ENCODE results near the gene GPD2.

The GPD2 gene

DNA sequence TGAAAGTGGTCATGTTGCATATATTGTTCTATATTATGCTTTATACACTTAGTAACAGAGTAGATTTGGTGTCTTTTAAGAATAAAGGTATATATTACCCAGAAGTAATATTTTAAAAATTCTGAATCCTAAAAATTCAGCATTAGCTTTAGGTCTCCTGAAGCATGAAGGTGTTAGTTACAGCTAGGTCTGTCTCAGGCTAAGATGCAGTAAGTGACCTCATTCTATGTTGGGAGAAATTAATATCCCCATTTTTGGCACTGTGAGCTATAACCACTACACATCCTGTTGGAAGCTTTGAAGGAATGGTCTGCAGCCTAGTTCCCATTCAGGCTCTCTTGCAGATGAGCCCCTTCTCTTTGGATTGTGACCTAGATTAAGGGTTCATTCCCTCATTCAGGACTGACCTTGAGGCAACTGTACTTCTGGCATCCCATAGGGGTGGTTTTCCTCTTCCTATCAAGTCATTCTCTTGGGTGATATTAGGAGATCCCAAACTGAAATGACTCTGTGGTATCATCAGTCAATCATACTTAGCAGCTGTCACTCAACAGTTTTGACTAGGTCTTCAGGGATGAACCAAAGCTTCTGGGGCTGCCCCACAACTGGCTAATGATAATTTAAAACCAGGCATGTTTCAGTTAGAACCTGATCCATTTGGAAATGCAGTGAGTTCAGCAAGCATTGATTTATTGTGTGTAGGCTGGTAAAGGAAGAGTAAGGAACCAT is 117.7 kb downstream of the GPD2 start:
- no peak overlapping the region for H3K4me3 ChIP-seq (ENCODE audit: low read depth, low read length)
- no peak for DNase-seq
- H3K27me3 ChIP-seq (ENCODE audit: insufficient read depth, low read depth, severe bottlenecking) = no peaks in the 10 kb centered on the region
- TF ChIP-seq, protein P1, sequence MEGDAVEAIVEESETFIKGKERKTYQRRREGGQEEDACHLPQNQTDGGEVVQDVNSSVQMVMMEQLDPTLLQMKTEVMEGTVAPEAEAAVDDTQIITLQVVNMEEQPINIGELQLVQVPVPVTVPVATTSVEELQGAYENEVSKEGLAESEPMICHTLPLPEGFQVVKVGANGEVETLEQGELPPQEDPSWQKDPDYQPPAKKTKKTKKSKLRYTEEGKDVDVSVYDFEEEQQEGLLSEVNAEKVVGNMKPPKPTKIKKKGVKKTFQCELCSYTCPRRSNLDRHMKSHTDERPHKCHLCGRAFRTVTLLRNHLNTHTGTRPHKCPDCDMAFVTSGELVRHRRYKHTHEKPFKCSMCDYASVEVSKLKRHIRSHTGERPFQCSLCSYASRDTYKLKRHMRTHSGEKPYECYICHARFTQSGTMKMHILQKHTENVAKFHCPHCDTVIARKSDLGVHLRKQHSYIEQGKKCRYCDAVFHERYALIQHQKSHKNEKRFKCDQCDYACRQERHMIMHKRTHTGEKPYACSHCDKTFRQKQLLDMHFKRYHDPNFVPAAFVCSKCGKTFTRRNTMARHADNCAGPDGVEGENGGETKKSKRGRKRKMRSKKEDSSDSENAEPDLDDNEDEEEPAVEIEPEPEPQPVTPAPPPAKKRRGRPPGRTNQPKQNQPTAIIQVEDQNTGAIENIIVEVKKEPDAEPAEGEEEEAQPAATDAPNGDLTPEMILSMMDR (IDR thresholded peaks at IDR 0.05; ENCODE audit: low read depth, low read length) = no peak
- no peak overlapping the region for H3K27ac ChIP-seq
- no peaks in the 10 kb centered on the region for H3K9me3 ChIP-seq (ENCODE audit: severe bottlenecking)
- peaks cover 7% of the 10 kb centered on the region for H3K36me3 ChIP-seq

DNA sequence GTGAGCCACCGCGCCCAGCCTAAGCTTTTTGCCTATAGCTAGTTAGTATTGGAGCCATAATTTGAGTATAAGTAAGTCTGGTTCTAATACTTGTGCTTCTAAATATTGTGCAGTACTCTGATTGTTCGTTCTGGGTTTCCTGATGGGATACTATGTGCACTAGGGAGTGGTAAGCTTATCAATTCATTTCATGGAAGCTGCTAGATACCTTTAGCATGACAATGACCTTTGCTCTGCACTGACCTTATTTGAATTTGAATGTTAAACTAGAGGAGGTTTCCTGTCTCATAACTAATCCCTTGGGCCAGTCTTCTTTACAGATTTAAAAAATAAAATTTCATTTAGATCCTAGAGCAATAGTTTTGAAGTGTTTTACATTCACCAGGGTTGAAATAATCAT is 125.1 kb downstream of the GPD2 start:
- Histone ChIP-seq H3K4me3 (ENCODE audit: low read depth, low read length) (no peak overlapping the region), H3K9me3 (ENCODE audit: severe bottlenecking) (no peaks in the 10 kb centered on the region), H3K27ac (no peak overlapping the region), H3K27me3 (ENCODE audit: insufficient read depth, low read depth, severe bottlenecking) (no peaks in the 10 kb centered on the region), H3K36me3 (peaks cover 18% of the 10 kb centered on the region)
- DNase-seq = no peak
- TF ChIP-seq, protein P1 (IDR thresholded peaks at IDR 0.05; ENCODE audit: low read depth, low read length) = no peak

DNA sequence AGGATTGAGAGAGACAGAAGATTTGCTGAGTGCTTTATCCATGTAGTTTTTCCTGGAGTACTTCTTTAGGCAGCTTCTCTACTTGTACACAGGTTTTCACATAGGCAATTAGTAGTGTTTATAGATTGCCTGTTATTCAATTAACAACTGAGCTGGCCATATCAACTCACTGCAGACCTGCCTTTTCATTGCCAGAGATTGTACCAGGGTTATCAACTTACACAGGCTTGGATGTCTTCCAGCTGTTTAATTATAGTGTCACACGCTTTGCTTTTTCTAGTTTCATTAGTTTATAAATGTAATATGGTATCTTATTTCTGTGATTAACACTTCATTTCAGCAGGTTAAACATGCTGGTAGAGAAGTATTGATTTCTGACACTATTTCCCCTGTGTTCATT is 125.9 kb downstream of the GPD2 start:
- no peak for DNase-seq
- H3K27me3 ChIP-seq (ENCODE audit: insufficient read depth, low read depth, severe bottlenecking) = no peaks in the 10 kb centered on the region
- no peaks in the 10 kb centered on the region for H3K9me3 ChIP-seq (ENCODE audit: severe bottlenecking)
- TF ChIP-seq, protein P1 (IDR thresholded peaks at IDR 0.05; ENCODE audit: low read depth, low read length) = no peak
- peaks cover 18% of the 10 kb centered on the region for H3K36me3 ChIP-seq
- no peak overlapping the region for H3K4me3 ChIP-seq (ENCODE audit: low read depth, low read length)
- no peak overlapping the region for H3K27ac ChIP-seq

DNA sequence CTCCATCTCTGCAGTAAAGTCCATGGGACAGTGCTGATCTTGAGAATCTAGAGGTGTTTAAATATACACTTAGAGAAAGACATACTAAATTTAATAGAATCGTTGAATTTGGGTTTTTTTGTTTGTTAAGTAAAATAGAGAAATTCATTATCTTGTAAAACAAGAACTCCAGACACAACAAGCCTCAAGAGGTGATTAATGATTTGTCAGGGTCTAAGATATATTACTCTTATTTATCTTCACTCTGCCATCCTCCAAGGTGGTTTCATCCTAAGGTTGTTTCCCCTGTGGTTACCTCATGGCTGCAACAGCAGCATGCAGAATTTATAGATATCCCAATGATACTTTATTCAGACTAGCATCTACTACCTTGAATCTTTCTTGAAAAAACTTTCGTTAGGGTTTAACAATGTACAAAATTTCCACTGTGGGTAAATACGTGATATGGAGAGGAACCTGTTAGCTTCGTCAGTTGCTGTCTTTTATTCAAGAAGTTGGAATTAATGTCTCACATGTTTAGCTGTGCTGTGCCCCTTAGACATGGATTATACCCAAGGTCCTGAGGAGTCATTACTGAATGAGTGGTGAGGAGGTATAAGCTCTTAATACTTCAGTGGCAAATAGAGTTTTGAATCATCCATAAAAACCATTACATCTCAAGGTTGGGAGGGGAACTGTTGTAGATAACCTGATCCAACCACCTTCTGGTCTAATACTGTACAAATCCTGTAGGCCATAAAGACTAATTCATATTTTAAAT is 128.0 kb downstream of the GPD2 start:
- Histone ChIP-seq H3K9me3 (ENCODE audit: severe bottlenecking) (no peaks in the 10 kb centered on the region), H3K27ac (no peak overlapping the region), H3K36me3 (peaks cover 8% of the 10 kb centered on the region), H3K4me3 (ENCODE audit: low read depth, low read length) (no peak overlapping the region), H3K27me3 (ENCODE audit: insufficient read depth, low read depth, severe bottlenecking) (no peaks in the 10 kb centered on the region)
- no peak for DNase-seq
- TF ChIP-seq, protein P1 (IDR thresholded peaks at IDR 0.05; ENCODE audit: low read depth, low read length) = no peak

DNA sequence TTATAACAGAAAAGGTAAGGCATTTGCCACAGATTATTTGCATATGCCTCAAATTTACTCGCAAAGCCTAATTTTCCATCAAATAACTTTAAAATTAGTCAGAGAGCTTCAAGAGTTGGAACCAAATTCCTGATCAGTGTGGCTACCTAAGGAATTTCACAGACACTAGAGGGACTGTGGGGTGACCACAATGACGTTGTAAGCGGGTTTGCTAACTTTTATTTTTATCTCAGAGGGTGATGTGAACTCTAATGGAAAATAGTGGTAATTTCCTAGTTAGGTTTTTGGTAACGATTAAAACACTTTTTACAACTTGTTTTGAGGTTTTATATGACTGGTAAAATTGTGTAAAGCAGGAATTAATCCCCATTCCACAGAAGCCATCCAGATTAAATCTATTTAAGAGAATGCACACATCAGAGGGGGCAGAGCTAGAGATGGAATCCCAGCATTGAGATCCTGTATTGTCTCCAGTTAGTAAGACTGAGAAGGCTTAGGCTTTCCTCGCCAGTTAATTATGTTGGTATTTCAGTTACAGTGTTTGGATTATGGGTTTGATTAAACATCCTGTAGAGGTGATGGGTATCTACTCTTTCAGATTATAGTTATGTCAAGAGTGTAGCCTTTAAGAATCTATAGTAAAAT is 129.0 kb downstream of the GPD2 start:
- H3K27me3 ChIP-seq (ENCODE audit: insufficient read depth, low read depth, severe bottlenecking) = no peaks in the 10 kb centered on the region
- H3K4me3 ChIP-seq (ENCODE audit: low read depth, low read length) = no peak overlapping the region

More for the DNA sequence above, 129.0 kb downstream of the GPD2 start:
- H3K27ac ChIP-seq = no peak overlapping the region
- H3K36me3 ChIP-seq = peaks cover 6% of the 10 kb centered on the region
- TF ChIP-seq, protein P1 (IDR thresholded peaks at IDR 0.05; ENCODE audit: low read depth, low read length) = no peak
- DNase-seq = no peak
- no peaks in the 10 kb centered on the region for H3K9me3 ChIP-seq (ENCODE audit: severe bottlenecking)

Measured in WERI-Rb-1 (cell line).